ENCODE data around the gene MEIG1. TPM values are rescaled to one million over a fixed set of nuclear protein-coding genes. Genes with fewer than 3 reads are reported as not detected.

The MEIG1 gene
- total RNA-seq, 1 experiment from 2014 or later = not detected

Other genes starting within 250 kb of the MEIG1 start
- gene FAM107B, start 184.5 kb upstream of the MEIG1 start, total RNA-seq (2014; rRNA removed) = 8.6 and 15.2 TPM in 2 replicates
- 0.96 and 1.1 TPM in 2 replicates for gene CDNF, start 121.4 kb upstream of the MEIG1 start, total RNA-seq (2014; rRNA removed)
- gene HSPA14, start 121.1 kb upstream of the MEIG1 start, total RNA-seq (2014; rRNA removed) = 27.3 and 31.1 TPM in 2 replicates
- 20.3 and 23.2 TPM in 2 replicates for gene MSANTD7, start 121.1 kb upstream of the MEIG1 start, total RNA-seq (2014; rRNA removed)
- 29.0 and 34.0 TPM in 2 replicates for gene SUV39H2, start 80.5 kb upstream of the MEIG1 start, total RNA-seq (2014; rRNA removed)
- gene DCLRE1C, start 5.3 kb upstream of the MEIG1 start, total RNA-seq (2014; rRNA removed) = 8.8 and 11.5 TPM in 2 replicates
- 0.69 and 2.6 TPM in 2 replicates for gene OLAH, start 84.6 kb downstream of the MEIG1 start, total RNA-seq (2014; rRNA removed)
- gene ACBD7, start 129.4 kb downstream of the MEIG1 start, total RNA-seq (2014; rRNA removed) = 2.0 and 2.1 TPM in 2 replicates
- 14.3 and 15.1 TPM in 2 replicates for gene RPP38, start 138.0 kb downstream of the MEIG1 start, total RNA-seq (2014; rRNA removed)
- gene NMT2, start 209.3 kb downstream of the MEIG1 start, total RNA-seq (2014; rRNA removed) = 44.8 and 50.3 TPM in 2 replicates